ENCODE data around the gene CAPN8. TPM values are rescaled to one million over a fixed set of nuclear protein-coding genes. Genes with fewer than 3 reads are reported as not detected.
"Not testable (repeated sequence)": the region's sequence is repeated elsewhere in the genome, so short reads cannot be mapped to it uniquely, and the experiment has no call there.

The CAPN8 gene
- total RNA-seq, 2 experiments from 2014 or later, result 0.27 to 0.34 TPM

DNA sequence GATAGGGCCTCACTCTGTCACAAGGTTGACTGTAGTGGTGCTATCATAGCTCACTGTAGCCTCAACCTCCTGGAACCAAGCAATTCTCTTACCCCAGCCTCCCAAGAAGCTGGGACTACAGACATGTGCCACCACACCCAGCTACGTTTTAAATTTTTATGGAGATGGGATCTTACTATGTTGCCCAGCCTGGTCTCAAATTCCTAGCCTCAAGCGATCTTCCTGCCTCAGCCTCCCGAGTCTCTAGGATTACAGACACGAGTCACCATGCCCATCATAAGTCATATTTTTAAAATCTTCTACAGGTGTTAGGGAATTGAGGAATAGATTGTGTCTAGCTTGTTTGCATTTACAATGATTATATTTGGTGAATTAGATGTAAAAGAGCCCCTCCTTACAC lies 145.3 kb downstream of the CAPN8 start:
- ATAC-seq (ENCODE audit: poor library complexity) (no peak), DNase-seq (no peak)
- Histone ChIP-seq H3K4me1 (ENCODE audit: insufficient read depth, low read length) (peaks cover 18% of the 10 kb centered on the region), H3K27me3 (ENCODE audit: control insufficient read depth in 1 of 2, insufficient read depth in 2 of 2, low read length in 2 of 2) (no peaks in the 10 kb centered on the region), H3K4me3 (ENCODE audit: low read length) (no peak overlapping the region), H3K36me3 (ENCODE audit: insufficient read depth, low read length) (no peaks in the 10 kb centered on the region), H3K27ac (ENCODE audit: low read depth in 1 of 2, low read length in 2 of 2) (no peak overlapping the region), H3K9me3 (ENCODE audit: control insufficient read depth in 1 of 2, insufficient read depth in 1 of 2, low read length in 2 of 2) (peaks cover 0 to 10% of the 10 kb centered on the region in 2 experiments)
- CTCF ChIA-PET, result no interaction called here
- Mint-ChIP-seq H3K27me3 (no peaks in the 10 kb centered on the region), H3K27ac (no peak overlapping the region), H3K36me3 (ENCODE audit: low read depth) (no peaks in the 10 kb centered on the region), H3K4me1 (ENCODE audit: low read depth) (peaks cover 19% of the 10 kb centered on the region), H3K9me3 (peaks cover 3% of the 10 kb centered on the region), H3K4me3 (no peak overlapping the region)
- no peak for TF ChIP-seq CTCF (IDR thresholded peaks at IDR 0.05)
- intact Hi-C loops (cut with DNase I, micrococcal nuclease), result no loop called here
- POLR2A ChIA-PET, result no interaction called here

GRCh38 chr1:223519116-223519515 lies 146.4 kb downstream of the CAPN8 start:
- no peak for ATAC-seq (ENCODE audit: poor library complexity)
- Mint-ChIP-seq H3K27ac (no peak overlapping the region), H3K4me1 (ENCODE audit: low read depth) (peaks cover 30% of the 10 kb centered on the region), H3K27me3 (no peaks in the 10 kb centered on the region), H3K4me3 (no peak overlapping the region), H3K9me3 (peaks cover 3% of the 10 kb centered on the region), H3K36me3 (ENCODE audit: low read depth) (no peaks in the 10 kb centered on the region)
- Histone ChIP-seq H3K4me1 (ENCODE audit: insufficient read depth, low read length) (peaks cover 29% of the 10 kb centered on the region), H3K9me3 (ENCODE audit: control insufficient read depth in 1 of 2, insufficient read depth in 1 of 2, low read length in 2 of 2) (peaks cover 0 to 10% of the 10 kb centered on the region in 2 experiments), H3K27me3 (ENCODE audit: control insufficient read depth in 1 of 2, insufficient read depth in 2 of 2, low read length in 2 of 2) (no peaks in the 10 kb centered on the region), H3K27ac (ENCODE audit: low read depth in 1 of 2, low read length in 2 of 2) (no peak overlapping the region), H3K36me3 (ENCODE audit: insufficient read depth, low read length) (no peaks in the 10 kb centered on the region), H3K4me3 (ENCODE audit: low read length) (no peak overlapping the region)
- POLR2A ChIA-PET, result interaction anchor here (0.6 kb wide), 1 partner anchor 31 kb away, joined by 5 read pairs; no protein-coding TSS in a partner anchor
- intact Hi-C loops (cut with DNase I, micrococcal nuclease), result no loop called here
- CTCF ChIA-PET, result no interaction called here
- TF ChIP-seq CTCF (IDR thresholded peaks at IDR 0.05), result no peak
- no peak for DNase-seq

GRCh38 chr1:223518553-223518952 lies 146.9 kb downstream of the CAPN8 start:
- ATAC-seq (ENCODE audit: poor library complexity); intact Hi-C loops (cut with DNase I, micrococcal nuclease); H3K27me3 Mint-ChIP-seq; H3K9me3 Mint-ChIP-seq; H3K4me3 Mint-ChIP-seq; H3K36me3 Mint-ChIP-seq (ENCODE audit: low read depth); DNase-seq; H3K27ac Mint-ChIP-seq; H3K27ac ChIP-seq (ENCODE audit: low read depth in 1 of 2, low read length in 2 of 2); H3K9me3 ChIP-seq (ENCODE audit: control insufficient read depth in 1 of 2, insufficient read depth in 1 of 2, low read length in 2 of 2); H3K36me3 ChIP-seq (ENCODE audit: insufficient read depth, low read length); H3K27me3 ChIP-seq (ENCODE audit: control insufficient read depth in 1 of 2, insufficient read depth in 2 of 2, low read length in 2 of 2); POLR2A ChIA-PET; CTCF ChIA-PET; H3K4me3 ChIP-seq (ENCODE audit: low read length): not testable (repeated sequence)
- H3K4me1 ChIP-seq (ENCODE audit: insufficient read depth, low read length), result peaks cover 33% of the 10 kb centered on the region
- peaks cover 36% of the 10 kb centered on the region for H3K4me1 Mint-ChIP-seq (ENCODE audit: low read depth)

DNA sequence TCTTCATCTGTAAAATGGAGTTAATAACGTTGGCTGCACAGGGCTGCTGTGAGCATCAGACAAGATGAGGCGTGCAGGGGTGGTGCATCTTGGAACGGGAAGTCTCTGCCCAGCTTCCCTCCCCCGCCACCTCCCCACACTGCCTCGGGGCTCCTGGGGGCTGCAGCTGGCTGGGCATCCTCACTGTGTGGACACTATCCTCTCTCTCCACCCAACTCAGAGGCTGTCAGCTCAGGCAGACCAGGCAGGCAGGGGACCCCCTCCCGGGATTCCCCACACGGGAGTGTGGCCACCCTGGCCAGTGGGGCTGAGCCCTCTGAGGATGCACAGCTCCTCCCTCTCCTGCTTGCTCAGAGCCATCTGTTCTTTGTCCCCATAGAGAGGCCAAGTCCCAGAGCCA lies 149.6 kb downstream of the CAPN8 start:
- H3K27ac ChIP-seq (ENCODE audit: low read depth in 1 of 2, low read length in 2 of 2), result peak overlapping the region in 1 of 2 donors; percentile 30

More for the DNA sequence above, 149.6 kb downstream of the CAPN8 start:
- intact Hi-C loops (cut with DNase I, micrococcal nuclease), result no loop called here
- Histone ChIP-seq H3K9me3 (ENCODE audit: control insufficient read depth in 1 of 2, insufficient read depth in 1 of 2, low read length in 2 of 2) (peaks cover 0 to 6% of the 10 kb centered on the region in 2 experiments), H3K27me3 (ENCODE audit: control insufficient read depth in 1 of 2, insufficient read depth in 2 of 2, low read length in 2 of 2) (no peaks in the 10 kb centered on the region), H3K4me1 (ENCODE audit: insufficient read depth, low read length) (peaks cover 41% of the 10 kb centered on the region), H3K36me3 (ENCODE audit: insufficient read depth, low read length) (no peaks in the 10 kb centered on the region), H3K4me3 (ENCODE audit: low read length) (peak overlapping the region; percentile 6)
- ChIA-PET CTCF (no interaction called here), POLR2A (interaction anchor here (1.2 to 3.0 kb wide), 2 partner anchors 33 to 152 kb away, joined by 3 to 18 read pairs; partner anchors contain the start of gene SUSD4)
- H3K27me3 Mint-ChIP-seq, result no peaks in the 10 kb centered on the region
- peak in 3 of 14 experiments; percentile 5 to 28 (median 12) for DNase-seq
- H3K4me3 Mint-ChIP-seq, result peak overlapping the region; percentile 71
- H3K27ac Mint-ChIP-seq, result peak overlapping the region; percentile 89
- TF ChIP-seq CTCF (IDR thresholded peaks at IDR 0.05), result no peak
- peaks cover 46% of the 10 kb centered on the region for H3K4me1 Mint-ChIP-seq (ENCODE audit: low read depth)
- H3K9me3 Mint-ChIP-seq, result peaks cover 3% of the 10 kb centered on the region
- ATAC-seq (ENCODE audit: poor library complexity), result peak; percentile 47
- H3K36me3 Mint-ChIP-seq (ENCODE audit: low read depth), result no peaks in the 10 kb centered on the region

All from CD4-positive, alpha-beta T cell (primary cell).